MCF 10A (cell line): ENCODE measurements around the gene FAF1. TPM values are rescaled to one million over a fixed set of nuclear protein-coding genes. Genes with fewer than 3 reads are reported as not detected.

Source experiments
- BruUV-seq: library from RNA; stranded (reverse); fragments of 400-500 nt; replicated peaks from 2 replicates; lab custom pipeline; 2021; lab: Mats Ljungman, UMichigan
- CTCF ChIA-PET: fragments of 300-600 bp; sonication (Branson Sonifier 250); formaldehyde crosslinking; extraction: SDS; loops from one replicate; lab custom pipeline; 2021; ENCODE audit warnings: antibody characterized with exemption, inconsistent platforms; lab: Yijun Ruan, JAX
- POLR2A ChIA-PET: fragments of 300-600, 350-650 bp; sonication (Branson Sonifier 250); formaldehyde crosslinking; extraction: SDS; loops from one replicate; lab custom pipeline; 2020; ENCODE audit warnings: antibody characterized with exemption, inconsistent platforms; lab: Yijun Ruan, JAX
- DNase-seq: peaks from one replicate; pipeline ENCODE4 v3.0.0-alpha.2; 2018; ENCODE audit not compliant: unreplicated experiment
- H3K27ac Mint-ChIP-seq: one replicate; pipeline ENCODE4 v1.8.0; 2022; ENCODE audit warnings: mild to moderate bottlenecking, low read depth, mixed read lengths; ENCODE audit not compliant: unreplicated experiment
- H3K27me3 Mint-ChIP-seq: one replicate; pipeline ENCODE4 v1.8.0; 2022; ENCODE audit warnings: mixed read lengths; ENCODE audit not compliant: insufficient read depth, unreplicated experiment
- H3K36me3 Mint-ChIP-seq: one replicate; pipeline ENCODE4 v1.8.0; 2022; ENCODE audit warnings: mild to moderate bottlenecking, moderate library complexity, mixed read lengths; ENCODE audit not compliant: insufficient read depth, unreplicated experiment
- H3K4me1 Mint-ChIP-seq: one replicate; pipeline ENCODE4 v1.8.0; 2022; ENCODE audit warnings: mixed read lengths; ENCODE audit not compliant: insufficient read depth, unreplicated experiment
- H3K4me3 Mint-ChIP-seq: one replicate; pipeline ENCODE4 v1.8.0; 2022; ENCODE audit warnings: mild to moderate bottlenecking, moderate library complexity, mixed read lengths; ENCODE audit not compliant: unreplicated experiment
- H3K9me3 Mint-ChIP-seq: one replicate; pipeline ENCODE4 v1.8.0; 2022; ENCODE audit warnings: mixed read lengths; ENCODE audit not compliant: unreplicated experiment
- CTCF ChIP-seq: fragments of 200-600 bp; IDR thresholded peaks from one replicate; pipeline ENCODE4 v1.8.0; 2022; ENCODE audit warnings: antibody characterized with exemption, mild to moderate bottlenecking; ENCODE audit not compliant: unreplicated experiment
- intact Hi-C: fragments of 100-400 bp; cut with micrococcal nuclease; formaldehyde crosslinking; loops from 2 replicates; pipeline ENCODE4 v1.14.1; 2022
- total RNA-seq: library from RNA; stranded (reverse); gene quantifications from 2 replicates; pipeline ENCODE4 v1.2.3, GENCODE V29; 2022

Gene FAF1
- total RNA-seq, 1 experiment from 2014 or later = 93.2 TPM

- H3K36me3 Mint-ChIP-seq = peaks cover 29% of the 10 kb centered on the region
- no peak overlapping the region for H3K27ac Mint-ChIP-seq
- no TSS peak for BruUV-seq
- no peaks in the 10 kb centered on the region for H3K4me1 Mint-ChIP-seq
- intact Hi-C loops = no loop called here
- H3K4me3 Mint-ChIP-seq = no peak overlapping the region
- ChIA-PET CTCF (interaction anchor here (1.4 to 1.9 kb wide), 2 partner anchors 9 to 125 kb away, joined by 3 to 4 read pairs; no protein-coding TSS in a partner anchor), POLR2A (no interaction called here)
- H3K27me3 Mint-ChIP-seq = no peaks in the 10 kb centered on the region
- no peak for TF ChIP-seq CTCF
- no peak for DNase-seq
- H3K9me3 Mint-ChIP-seq = peaks cover 7% of the 10 kb centered on the region
Observed at GRCh38 chr1:50493710-50494109, 466.4 kb downstream of the FAF1 start.

GRCh38 chr1:50492142-50492541 lies 467.9 kb downstream of the FAF1 start:
- ChIA-PET CTCF (interaction anchor here (0.6 to 0.8 kb wide), 2 partner anchors 34 to 220 kb away, joined by 4 to 5 read pairs; no protein-coding TSS in a partner anchor), POLR2A (no interaction called here)
- DNase-seq = no peak
- peaks cover 29% of the 10 kb centered on the region for H3K36me3 Mint-ChIP-seq
- intact Hi-C loops = no loop called here
- no TSS peak for BruUV-seq
- no peak overlapping the region for H3K27ac Mint-ChIP-seq
- no peak overlapping the region for H3K4me3 Mint-ChIP-seq
- no peak for TF ChIP-seq CTCF
- H3K9me3 Mint-ChIP-seq = peaks cover 7% of the 10 kb centered on the region
- no peaks in the 10 kb centered on the region for H3K27me3 Mint-ChIP-seq
- no peaks in the 10 kb centered on the region for H3K4me1 Mint-ChIP-seq

GRCh38 chr1:50491142-50491541 lies 468.9 kb downstream of the FAF1 start:
- no peak for TF ChIP-seq CTCF
- Mint-ChIP-seq H3K4me3 (no peak overlapping the region), H3K27ac (no peak overlapping the region), H3K36me3 (peaks cover 23% of the 10 kb centered on the region), H3K9me3 (peaks cover 3% of the 10 kb centered on the region), H3K27me3 (no peaks in the 10 kb centered on the region), H3K4me1 (no peaks in the 10 kb centered on the region)
- ChIA-PET CTCF (interaction anchor here (0.8 to 1.7 kb wide), 2 partner anchors 8 to 9 kb away, joined by 3 read pairs; no protein-coding TSS in a partner anchor), POLR2A (no interaction called here)
- intact Hi-C loops = no loop called here
- BruUV-seq = no TSS peak
- no peak for DNase-seq

GRCh38 chr1:50490640-50491039 lies 469.4 kb downstream of the FAF1 start:
- no peak for TF ChIP-seq CTCF
- no TSS peak for BruUV-seq
- H3K9me3 Mint-ChIP-seq = no peaks in the 10 kb centered on the region
- peaks cover 23% of the 10 kb centered on the region for H3K36me3 Mint-ChIP-seq
- no peaks in the 10 kb centered on the region for H3K27me3 Mint-ChIP-seq
- no peak overlapping the region for H3K4me3 Mint-ChIP-seq
- ChIA-PET POLR2A (no interaction called here), CTCF (interaction anchor here (1.7 kb wide), 1 partner anchor 8 kb away, joined by 3 read pairs; no protein-coding TSS in a partner anchor)
- H3K4me1 Mint-ChIP-seq = no peaks in the 10 kb centered on the region
- intact Hi-C loops = no loop called here
- no peak overlapping the region for H3K27ac Mint-ChIP-seq
- DNase-seq = no peak
